Smooth muscle cell of the pulmonary artery (primary cell): Measurements from ENCODE around the gene DEGS1. TPM values are rescaled to one million over a fixed set of nuclear protein-coding genes. Genes with fewer than 3 reads are reported as not detected.

Source experiments
- total RNA-seq: library from RNA; depleted of rRNA; stranded (reverse); fragments of >200 nt; gene quantifications from 2 replicates; pipeline ENCODE4 v1.2.3, GENCODE V29; 2014

Gene DEGS1
- total RNA-seq = 80.2 and 101 TPM in 2 replicates

DNA sequence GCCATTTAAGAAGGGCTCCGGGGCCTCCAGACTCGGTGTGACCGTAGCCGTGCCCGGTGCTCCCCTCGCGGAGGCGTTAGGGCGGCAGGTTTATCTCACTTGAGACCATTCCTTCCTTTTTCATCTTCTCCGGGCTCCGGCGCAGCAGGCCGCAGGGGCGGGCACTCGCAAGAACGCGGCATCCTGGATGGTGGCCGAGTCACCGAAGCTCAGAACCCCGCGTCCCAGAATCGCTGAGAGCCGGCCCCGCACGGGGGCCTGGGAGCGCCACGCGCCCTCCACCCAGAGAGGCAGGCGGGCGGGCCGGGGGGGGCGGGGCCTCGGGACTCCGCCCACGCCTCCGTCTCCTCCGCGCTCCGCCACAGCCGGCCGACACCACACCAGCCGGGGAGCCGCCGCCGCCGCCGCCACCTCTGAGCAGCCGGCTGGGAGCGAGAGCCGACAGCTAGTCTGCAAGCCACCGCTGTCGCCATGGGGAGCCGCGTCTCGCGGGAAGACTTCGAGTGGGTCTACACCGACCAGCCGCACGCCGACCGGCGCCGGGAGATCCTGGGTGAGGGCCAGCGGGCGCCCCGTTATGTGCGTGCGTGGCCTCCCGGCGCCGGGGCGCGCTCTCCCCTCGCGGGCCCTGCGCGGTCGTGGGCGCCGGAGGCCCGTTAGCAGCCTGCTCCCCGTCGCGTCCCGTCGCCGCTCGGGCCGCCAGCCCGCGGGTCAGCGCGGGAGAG, at the start of gene DEGS1:
Gene DEGS1 (plus strand): TSS at position 375 of the 725 bp plus-strand sequence. CDS start 97 bp downstream, at position 472.

Other genes starting within 250 kb of the DEGS1 start
- 34.2 and 39.4 TPM in 2 replicates for gene FBXO28, start 69.1 kb upstream of the DEGS1 start, total RNA-seq
- gene NVL, start 146.9 kb downstream of the DEGS1 start, total RNA-seq = 16.3 and 16.4 TPM in 2 replicates
- gene CNIH4, start 173.6 kb downstream of the DEGS1 start, total RNA-seq = 59.5 and 72.9 TPM in 2 replicates